MM.1S (cell line): ENCODE measurements around the gene IMMP2L.

Experiments
- CTCF ChIP-seq: fragments of 300-600 bp; sonication (generic); IDR thresholded peaks from 2 replicates; pipeline ENCODE4 v1.5.1; 2016; ENCODE audit warnings: antibody characterized with exemption, low read length, mixed read lengths
- EZH2 ChIP-seq: fragments of 300-600 bp; sonication (generic); optimal IDR thresholded peaks from 2 replicates; pipeline ENCODE3; 2017; ENCODE audit warnings: low read depth, mild to moderate bottlenecking, antibody characterized with exemption, low read length, mixed read lengths

GRCh38 chr7:110944448-110944847 lies 617.8 kb downstream of the IMMP2L start:
- TF ChIP-seq CTCF (no peak), EZH2 (no peak)
